K562 (cell line): ENCODE measurements around the gene AP1M2. TPM values are rescaled to one million over a fixed set of nuclear protein-coding genes. Genes with fewer than 3 reads are reported as not detected.

Experiments used
- ARID1B ChIP-seq: fragments of 450-650 bp; IDR thresholded peaks from 2 replicates; pipeline ENCODE4 v1.6.1; 2016; ENCODE audit warnings: antibody characterized with exemption, mild to moderate bottlenecking, inconsistent platforms
- BACH1 ChIP-seq: fragments of 200-800 bp; sonication (Bioruptor generic); IDR thresholded peaks from 2 replicates; pipeline ENCODE4 v1.6.1; 2016; ENCODE audit warnings: missing genetic modification characterization, missing compliant biosample characterization
- CXXC5 ChIP-seq: fragments of 250-450 bp; sonication (Bioruptor Pico); IDR thresholded peaks from 2 replicates; pipeline ENCODE4 v1.8.0; 2022; ENCODE audit warnings: inconsistent platforms, mild to moderate bottlenecking, moderate library complexity
- E2F8 ChIP-seq: fragments of 450-650 bp; IDR thresholded peaks from 2 replicates; pipeline ENCODE4 v1.7.1; 2018; ENCODE audit warnings: mild to moderate bottlenecking, low read depth; ENCODE audit not compliant: partially characterized antibody
- ETV1 ChIP-seq: fragments of 450-650 bp; conservative IDR thresholded peaks from 2 replicates; pipeline ENCODE4 v1.6.1; 2016; ENCODE audit warnings: missing genetic modification characterization, control low read depth, low read depth, missing compliant biosample characterization
- HEY1 ChIP-seq: fragments of 250-450 bp; sonication (Bioruptor Pico); IDR thresholded peaks from 2 replicates; pipeline ENCODE4 v1.5.0; 2020; ENCODE audit warnings: mild to moderate bottlenecking, moderate library complexity, borderline replicate concordance
- HNRNPUL1 ChIP-seq: fragments of 200-400 bp; formaldehyde crosslinking; IDR thresholded peaks from 2 replicates; pipeline ENCODE4 v1.6.1; 2017; ENCODE audit warnings: low read length
- L3MBTL2 ChIP-seq: fragments of 450-650 bp; IDR thresholded peaks from 2 replicates; pipeline ENCODE4 v1.6.1; 2016; ENCODE audit warnings: mild to moderate bottlenecking, moderate library complexity
- NFE2L1 ChIP-seq: fragments of 450-650 bp; IDR thresholded peaks from 2 replicates; pipeline ENCODE4 v1.6.1; 2016; ENCODE audit warnings: missing genetic modification characterization, low read depth, mild to moderate bottlenecking, missing compliant biosample characterization, moderate library complexity, borderline replicate concordance
- NFRKB ChIP-seq: fragments of 450-650 bp; IDR thresholded peaks from 2 replicates; pipeline ENCODE4 v1.6.1; 2016; ENCODE audit warnings: low read depth
- NR0B1 ChIP-seq: fragments of 450-650 bp; IDR thresholded peaks from one replicate; pipeline ENCODE4 v1.6.1; 2018; ENCODE audit warnings: mild to moderate bottlenecking, moderate library complexity; ENCODE audit not compliant: partially characterized antibody
- PCBP2 ChIP-seq: fragments of 200-400 bp; formaldehyde crosslinking; IDR thresholded peaks from 2 replicates; pipeline ENCODE4 v1.6.1; 2018; ENCODE audit warnings: low read length, low read depth, mild to moderate bottlenecking, moderate library complexity; ENCODE audit not compliant: poor library complexity, severe bottlenecking
- PYGO2 ChIP-seq: fragments of 450-650 bp; IDR thresholded peaks from 2 replicates; pipeline ENCODE4 v1.6.1; 2016; ENCODE audit warnings: mild to moderate bottlenecking, missing genetic modification characterization, moderate library complexity, missing compliant biosample characterization
- RBM39 ChIP-seq: fragments of 200-400 bp; formaldehyde crosslinking; optimal IDR thresholded peaks from 2 replicates; pipeline ENCODE3; 2018; ENCODE audit warnings: low read depth, low read length
- SOX6 ChIP-seq: fragments of 450-650 bp; IDR thresholded peaks from 2 replicates; pipeline ENCODE4 v1.6.1; 2014; ENCODE audit warnings: mild to moderate bottlenecking
- ZBTB9 ChIP-seq: fragments of 450-650 bp; formaldehyde crosslinking; IDR thresholded peaks from 2 replicates; pipeline ENCODE4 v1.4.0; 2020; ENCODE audit warnings: mild to moderate bottlenecking, moderate library complexity
- ZEB2 ChIP-seq: fragments of 450-650 bp; IDR thresholded peaks from 2 replicates; pipeline ENCODE4 v1.6.1; 2016
- ZNF263 ChIP-seq: sonication (generic); formaldehyde crosslinking; IDR thresholded peaks from 2 replicates; pipeline ENCODE4 v1.8.0; 2022; ENCODE audit warnings: mild to moderate bottlenecking, missing genetic modification reagents, borderline replicate concordance
- ZNF668 ChIP-seq: fragments of 250-450 bp; sonication (Bioruptor Pico); IDR thresholded peaks from 2 replicates; pipeline ENCODE4 v1.8.0; 2022; ENCODE audit warnings: mild to moderate bottlenecking, inconsistent platforms
- ZNF707 ChIP-seq: fragments of 250-450 bp; sonication (Bioruptor Pico); conservative IDR thresholded peaks from 2 replicates; pipeline ENCODE4 v1.8.0; 2022; ENCODE audit warnings: inconsistent platforms, mild to moderate bottlenecking, moderate library complexity
- ZNF780A ChIP-seq: fragments of 250-450 bp; sonication (Bioruptor Pico); IDR thresholded peaks from 2 replicates; pipeline ENCODE4 v1.5.0; 2021; ENCODE audit warnings: mild to moderate bottlenecking
- polyA plus RNA-seq, 8 experiments: library from polyadenylated mRNA; depleted of rRNA in 4 of 8; stranded (reverse) in 5 of 8; unstranded in 3 of 8; fragments of >200 nt; fragmentation: Nextera tagmentation in 2 of 8; fragmentation: Illumina TruSeq in 1 of 8; extraction: Ambion mirVana in 2 of 8; extraction: Trizol in 1 of 8; gene quantifications; 2 replicates each; pipeline versions ENCODE4 v1.2.1 to v1.2.3, GENCODE V29; 2011 to 2014; ENCODE audit warnings: inconsistent platforms in 1 of 8, missing spikeins in 1 of 8
- total RNA-seq, 7 experiments: library from RNA; depleted of rRNA in 6 of 7; stranded (reverse); fragments of >200 nt in 6 of 7; fragmentation: Illumina TruSeq in 2 of 7; extraction: Trizol in 2 of 7; gene quantifications; 2 replicates each; pipeline versions ENCODE4 v1.2.1 to v1.2.3, GENCODE V29; 2011 to 2021; ENCODE audit warnings: low replicate concordance in 1 of 7
- TF ChIP-seq, protein P1 (sequence below), 2 experiments: fragments of 450-650 bp in 1 of 2; sonication (generic) in 1 of 2; formaldehyde crosslinking; conservative IDR thresholded peaks; 2 replicates each; pipeline versions ENCODE4 v1.4.0 to v1.8.1; 2020 to 2022; ENCODE audit warnings: mild to moderate bottlenecking in 1 of 2, missing genetic modification reagents in 1 of 2

AP1M2 gene
- total and polyA plus RNA-seq, 9 of the 15 experiments (the other 6 are each of a cell fraction or from before 2014, with no cell fraction given) = 0.33 to 1.4 (median 0.89) TPM; not detected in 1

DNA sequence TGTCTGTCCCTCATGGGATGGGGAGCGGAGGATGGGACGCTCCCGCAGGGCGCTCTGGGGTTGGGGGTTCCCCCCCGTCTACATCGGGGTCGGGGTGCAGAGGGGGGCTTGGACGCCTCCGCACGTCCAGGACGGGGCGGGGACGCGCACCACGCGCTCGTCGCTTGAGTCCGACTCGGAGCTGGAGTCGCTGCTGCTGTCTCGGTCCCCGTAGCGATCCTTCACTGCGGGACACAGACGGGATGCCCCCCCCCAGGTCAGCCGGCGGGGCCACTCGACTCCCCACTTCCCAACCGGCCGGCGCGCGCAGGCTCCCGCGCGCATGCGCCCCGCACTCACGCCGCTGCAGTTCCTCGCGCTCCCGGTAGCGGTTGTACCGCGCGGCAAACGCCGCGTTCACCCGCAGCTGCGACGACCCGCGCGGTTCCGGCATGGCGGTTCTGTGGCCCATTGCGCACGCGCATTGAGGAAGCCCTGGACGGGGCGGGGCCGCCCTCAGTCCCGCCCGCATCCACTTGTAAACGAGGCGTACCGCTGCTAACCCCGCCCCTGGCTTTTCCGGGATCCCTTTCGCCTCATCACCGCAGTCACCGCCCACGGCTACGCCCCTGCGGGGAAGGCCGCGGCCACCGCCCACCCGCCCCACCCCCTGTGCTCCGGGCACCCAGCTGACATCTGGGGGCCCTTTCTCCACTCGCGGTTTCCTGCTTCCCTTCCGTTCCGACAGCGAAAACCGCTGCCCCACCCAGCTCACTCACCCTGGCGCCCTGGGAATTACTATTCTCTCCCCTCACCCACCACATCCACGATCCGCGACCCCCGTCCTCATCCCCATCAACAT is 21.3 kb downstream of the AP1M2 start, which contains the start of gene KRI1 (continued):
- peak; percentile 58 for TF ChIP-seq ZBTB9 (CRISPR knock-in tag)
- no peak for TF ChIP-seq RBM39
- TF ChIP-seq ETV1 (tag) = no peak; the same call in 1 of the 2 replicates
- no peak for TF ChIP-seq ZNF707 (CRISPR knock-in tag)
- TF ChIP-seq L3MBTL2 = peak; percentile 99
- TF ChIP-seq PYGO2 (tag) = no peak
- TF ChIP-seq CXXC5 (CRISPR knock-in tag) = peak; percentile 94
- no peak for TF ChIP-seq ZNF780A (CRISPR knock-in tag)
- no peak for TF ChIP-seq ARID1B
- TF ChIP-seq BACH1 (tag) = no peak
- TF ChIP-seq NFRKB = 0 out of 2 replicates have a peak, but pooled peaks have one; percentile 17
- TF ChIP-seq ZNF263 (CRISPR knock-in tag) = no peak
- TF ChIP-seq NFE2L1 = no peak
- no peak for TF ChIP-seq HNRNPUL1
- TF ChIP-seq HEY1 (CRISPR knock-in tag) = no peak
- no peak for TF ChIP-seq ZNF668 (CRISPR knock-in tag)
- TF ChIP-seq NR0B1 = no peak
- TF ChIP-seq SOX6 = no peak
- TF ChIP-seq PCBP2 = no peak
- no peak for TF ChIP-seq E2F8
- TF ChIP-seq, protein P1, sequence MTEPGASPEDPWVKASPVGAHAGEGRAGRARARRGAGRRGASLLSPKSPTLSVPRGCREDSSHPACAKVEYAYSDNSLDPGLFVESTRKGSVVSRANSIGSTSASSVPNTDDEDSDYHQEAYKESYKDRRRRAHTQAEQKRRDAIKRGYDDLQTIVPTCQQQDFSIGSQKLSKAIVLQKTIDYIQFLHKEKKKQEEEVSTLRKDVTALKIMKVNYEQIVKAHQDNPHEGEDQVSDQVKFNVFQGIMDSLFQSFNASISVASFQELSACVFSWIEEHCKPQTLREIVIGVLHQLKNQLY (CRISPR knock-in tag; conservative IDR thresholded peaks at IDR 0.05) = no peak
- no peak for TF ChIP-seq ZEB2
